CMK (cell line): ENCODE measurements around the gene ZNF532.

ENCODE experiments used
- DNase-seq: peaks from one replicate; pipeline ENCODE4 v3.0.0-alpha.2; 2010; ENCODE audit warnings: low read depth

Gene ZNF532

DNA sequence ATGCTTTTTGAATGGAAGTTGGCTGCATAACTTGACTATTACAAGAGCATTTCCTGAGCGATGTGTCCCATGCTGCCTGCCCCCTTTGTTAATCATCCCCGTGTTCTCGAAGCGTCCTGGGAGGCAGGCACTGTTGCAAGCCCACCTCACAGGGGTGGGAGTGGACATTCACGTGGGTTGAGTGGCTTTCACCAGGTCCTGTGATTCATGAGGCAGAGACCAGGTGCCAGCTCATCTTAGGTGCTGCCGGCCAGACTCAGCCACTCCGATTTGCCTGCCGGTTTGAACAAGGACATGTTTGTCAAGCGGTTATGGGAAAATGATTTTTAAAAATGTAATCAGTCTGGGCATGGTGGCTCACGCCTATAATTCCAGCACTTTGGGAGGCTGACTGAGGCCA lies 112.5 kb downstream of the ZNF532 start:
- no peak for DNase-seq

GRCh38 chr18:58977801-58978200 lies 113.1 kb downstream of the ZNF532 start:
- no peak for DNase-seq

GRCh38 chr18:58978916-58979315 lies 114.2 kb downstream of the ZNF532 start:
- no peak for DNase-seq

DNA sequence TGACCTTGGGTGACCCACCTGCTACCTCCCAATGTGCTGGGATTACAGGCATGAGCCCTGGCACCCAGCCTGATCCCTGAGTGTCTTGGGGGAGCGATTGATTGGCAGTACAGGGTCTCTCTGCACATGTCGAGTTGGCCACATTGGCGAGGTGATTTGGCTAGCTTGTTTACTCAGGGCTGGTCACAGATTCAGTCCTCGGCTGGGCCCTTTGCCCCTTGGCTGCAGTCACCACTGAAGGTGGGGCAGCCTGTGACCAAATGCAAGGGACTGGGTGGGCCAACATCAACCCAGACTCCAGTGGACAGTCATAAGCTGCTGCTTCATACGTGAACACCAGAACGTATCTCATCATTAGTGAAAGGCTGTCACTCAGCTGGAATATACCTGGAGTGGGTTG lies 114.9 kb downstream of the ZNF532 start:
- no peak for DNase-seq

- DNase-seq, result no peak
Observed at GRCh38 chr18:58980991-58981390, 116.3 kb downstream of the ZNF532 start.

DNA sequence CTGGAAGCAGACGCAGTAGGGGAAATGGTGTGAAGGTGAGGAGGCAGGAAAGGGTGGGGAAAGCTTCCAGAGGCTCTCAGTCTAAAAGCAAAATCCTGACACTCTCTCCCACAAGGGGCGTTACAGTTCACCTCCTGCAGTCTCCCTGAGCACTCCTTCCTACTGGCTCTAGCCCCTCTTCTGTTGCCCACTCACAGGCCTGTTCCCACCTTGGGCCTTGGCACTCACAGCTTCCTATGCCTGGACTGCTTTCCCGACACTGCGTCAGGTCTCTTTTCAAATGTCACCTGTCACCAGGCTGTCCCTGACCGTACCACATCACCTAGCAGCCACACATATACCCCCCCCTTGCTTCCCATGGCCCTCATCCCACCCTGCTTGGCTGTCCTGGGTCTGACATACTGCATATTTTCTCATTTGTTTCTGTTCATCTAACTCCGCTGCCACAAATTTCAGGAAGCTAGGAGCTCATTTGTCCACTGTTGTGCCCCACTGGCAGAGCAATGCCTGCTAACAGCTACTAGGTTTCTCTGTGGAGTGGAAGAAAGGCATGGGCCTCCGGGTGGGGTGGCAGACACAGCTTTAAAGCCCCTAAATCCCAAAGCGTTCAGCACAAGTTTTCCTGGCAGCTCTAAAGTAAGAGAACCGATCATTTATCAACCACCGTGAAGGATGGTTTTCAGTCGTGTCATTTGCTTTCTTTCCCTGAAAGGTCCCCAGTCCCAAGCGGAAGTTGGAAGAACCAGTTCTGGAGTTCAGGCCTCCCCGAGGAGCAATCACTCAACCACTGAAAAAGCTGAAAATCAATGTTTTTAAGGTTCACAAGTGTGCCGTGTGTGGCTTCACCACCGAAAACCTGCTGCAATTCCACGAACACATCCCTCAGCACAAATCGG lies 118.8 kb downstream of the ZNF532 start:
- no peak for DNase-seq

- no peak for DNase-seq
Observed at GRCh38 chr18:58988600-58988999, 123.9 kb downstream of the ZNF532 start.

DNA sequence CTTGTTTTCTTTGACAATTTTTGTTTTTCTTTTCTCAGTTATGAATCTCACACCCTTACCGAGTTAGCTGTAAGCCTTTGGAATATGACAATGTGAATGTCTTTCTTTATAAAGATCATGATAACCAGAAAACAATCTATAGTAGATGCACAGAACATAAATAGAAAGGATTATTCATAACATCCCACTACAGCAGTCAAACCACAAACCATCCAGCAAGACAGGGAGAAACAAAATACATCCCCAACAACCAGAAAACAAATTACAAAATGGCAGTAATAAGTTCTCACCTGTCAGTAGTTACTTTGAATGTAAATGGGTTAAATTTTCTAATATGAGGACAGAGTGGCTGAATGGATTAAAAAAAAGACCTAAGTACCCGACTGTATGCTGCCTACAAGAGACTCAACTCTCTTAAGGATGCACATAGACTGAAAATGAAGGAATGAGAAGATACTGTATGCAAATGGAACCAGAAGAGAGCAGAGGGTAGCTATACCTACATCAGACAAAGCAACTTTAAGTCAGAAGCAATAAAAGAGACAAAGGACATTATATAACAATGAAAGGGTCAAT lies 124.6 kb downstream of the ZNF532 start:
- no peak for DNase-seq

DNA sequence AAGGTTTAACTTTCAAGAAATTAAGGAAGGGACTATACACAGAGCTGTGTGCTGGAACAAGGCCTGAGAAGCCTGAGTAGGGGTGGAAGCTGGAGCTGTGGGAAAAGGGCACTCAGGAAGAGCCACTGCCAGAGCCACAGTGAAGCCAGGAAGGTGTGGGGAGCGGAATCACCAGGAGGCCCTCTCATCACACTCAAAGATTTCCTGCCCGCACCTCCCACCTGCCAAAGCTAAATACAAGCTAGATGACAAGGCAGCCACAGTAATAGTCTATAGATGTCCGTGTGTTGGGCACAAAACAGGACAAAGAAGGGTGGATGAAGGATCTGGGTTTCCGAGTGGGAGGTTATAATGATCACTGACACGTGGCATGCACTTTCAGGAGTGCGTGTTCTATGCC lies 126.0 kb downstream of the ZNF532 start:
- no peak for DNase-seq

DNA sequence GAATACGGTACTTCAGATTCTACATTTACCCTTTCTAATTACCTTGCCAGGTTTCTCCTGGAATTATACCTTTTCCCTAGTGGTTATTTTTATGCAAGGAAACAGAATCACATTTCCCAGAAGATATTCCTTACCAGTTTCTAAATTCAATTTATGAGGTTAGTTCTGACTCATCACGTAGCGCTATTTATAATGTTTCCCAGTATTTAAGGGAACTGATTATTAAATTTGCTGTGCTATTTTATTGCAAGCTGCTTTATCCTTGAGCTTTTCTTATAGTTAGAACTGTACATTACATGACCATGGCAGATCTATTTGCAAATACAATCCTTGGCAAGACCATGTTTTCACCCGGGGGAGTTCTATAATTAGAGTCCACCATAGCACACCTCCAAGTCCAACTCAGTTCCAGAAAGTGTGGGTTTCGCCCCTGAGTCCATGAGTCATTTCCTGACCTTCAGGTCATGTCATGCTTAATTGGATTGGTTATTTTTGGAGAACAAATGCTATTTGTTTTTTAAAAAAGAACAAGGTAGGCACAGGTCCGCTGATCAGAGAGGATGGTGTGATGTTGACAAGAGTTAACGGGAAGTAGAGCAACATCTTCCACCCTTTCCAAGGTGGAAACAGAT lies 126.6 kb downstream of the ZNF532 start:
- DNase-seq, result no peak

GRCh38 chr18:58992301-58993231 lies 127.9 kb downstream of the ZNF532 start:
- no peak for DNase-seq

- no peak for DNase-seq
Observed at GRCh38 chr18:58993260-58993659, 128.6 kb downstream of the ZNF532 start.

GRCh38 chr18:58995663-58996062 lies 131.0 kb downstream of the ZNF532 start:
- no peak for DNase-seq

DNA sequence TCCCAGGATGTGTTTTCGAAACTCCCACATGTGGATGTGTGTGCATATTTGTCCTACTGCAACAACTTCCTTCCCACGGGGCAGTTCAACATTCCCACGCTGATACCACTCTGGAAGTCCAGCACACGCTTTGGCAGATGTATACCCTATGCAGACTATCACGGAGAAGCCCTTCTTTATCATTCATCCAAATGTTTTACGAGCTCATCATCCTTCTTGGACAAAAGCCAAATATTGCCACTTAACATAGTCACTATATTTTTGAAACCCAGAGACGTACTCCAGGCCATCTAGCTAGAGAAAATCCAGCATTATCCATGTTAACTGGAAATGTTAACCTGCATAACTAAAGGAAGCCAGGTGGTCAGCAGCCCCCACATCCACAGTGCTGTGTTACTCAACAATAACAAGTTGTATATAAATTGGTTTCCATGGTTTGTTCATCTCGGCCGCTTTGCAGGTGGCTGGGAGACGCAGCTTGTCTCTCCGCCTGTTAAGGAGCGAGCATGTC lies 131.5 kb downstream of the ZNF532 start:
- DNase-seq, result no peak

- DNase-seq, result no peak
Observed at GRCh38 chr18:58996696-58997095, 132.0 kb downstream of the ZNF532 start.

- DNase-seq, result no peak
Observed at GRCh38 chr18:58997811-58998337, 133.2 kb downstream of the ZNF532 start.

GRCh38 chr18:58998401-58999203 lies 133.9 kb downstream of the ZNF532 start:
- no peak for DNase-seq

GRCh38 chr18:59001166-59001565 lies 136.5 kb downstream of the ZNF532 start:
- no peak for DNase-seq

DNA sequence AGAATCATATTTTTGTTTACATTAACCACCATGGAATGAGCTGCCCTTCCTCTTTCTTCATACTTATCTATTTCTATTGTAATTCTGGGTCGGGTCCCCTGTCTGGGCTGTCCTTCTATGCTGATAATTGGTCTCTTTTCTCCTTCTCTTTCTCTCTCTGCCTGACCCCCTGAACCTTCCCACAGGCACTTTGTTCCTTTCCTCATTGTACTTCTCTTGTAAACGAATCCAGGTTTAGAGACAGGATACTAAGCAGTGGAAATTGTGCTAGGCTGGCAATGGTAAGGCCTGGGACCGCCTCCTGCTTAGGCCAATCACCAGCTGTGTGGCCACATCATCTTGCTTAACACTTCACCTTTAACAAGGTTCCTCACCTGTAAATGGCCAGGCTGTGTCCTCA lies 137.0 kb downstream of the ZNF532 start:
- no peak for DNase-seq

DNA sequence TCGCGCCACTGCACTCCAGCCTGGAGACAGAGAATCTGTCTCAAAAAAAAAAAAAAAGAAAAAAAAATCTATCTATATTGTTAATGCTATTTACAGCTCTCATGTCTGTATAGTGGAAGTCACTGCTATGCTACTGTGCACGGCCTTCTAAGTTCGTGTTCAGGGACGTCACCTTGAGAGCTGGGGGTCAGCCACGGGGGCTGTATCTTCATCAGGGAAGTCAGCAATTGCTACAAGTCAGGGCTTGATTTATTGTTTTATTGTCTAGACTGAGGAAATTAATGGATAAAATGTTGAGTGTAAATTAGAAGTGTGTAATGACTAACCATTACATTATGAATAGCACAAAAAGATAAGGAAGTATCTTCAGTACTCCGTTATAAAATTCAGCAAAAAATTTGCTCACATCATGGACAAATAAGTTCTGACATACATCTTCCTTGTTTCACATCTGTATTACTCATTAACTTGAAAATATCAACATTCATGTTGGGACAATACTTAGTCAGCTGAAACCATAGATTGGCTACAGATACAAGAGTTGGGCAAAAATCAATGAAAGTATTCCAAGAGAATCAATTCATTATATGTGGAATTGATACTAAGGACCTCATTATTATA lies 138.4 kb downstream of the ZNF532 start:
- no peak for DNase-seq
